Activated effector memory CD4-positive, alpha-beta T cell treated with anti-CD3 and anti-CD28 coated beads, Interleukin-2, amount 50 U/mL, for 16 hours (primary cell): Measurements from ENCODE around the gene BIK.

Source experiments
- DNase-seq: peaks from one replicate; pipeline ENCODE4 v3.0.0-alpha.2; 2020

BIK gene

DNA sequence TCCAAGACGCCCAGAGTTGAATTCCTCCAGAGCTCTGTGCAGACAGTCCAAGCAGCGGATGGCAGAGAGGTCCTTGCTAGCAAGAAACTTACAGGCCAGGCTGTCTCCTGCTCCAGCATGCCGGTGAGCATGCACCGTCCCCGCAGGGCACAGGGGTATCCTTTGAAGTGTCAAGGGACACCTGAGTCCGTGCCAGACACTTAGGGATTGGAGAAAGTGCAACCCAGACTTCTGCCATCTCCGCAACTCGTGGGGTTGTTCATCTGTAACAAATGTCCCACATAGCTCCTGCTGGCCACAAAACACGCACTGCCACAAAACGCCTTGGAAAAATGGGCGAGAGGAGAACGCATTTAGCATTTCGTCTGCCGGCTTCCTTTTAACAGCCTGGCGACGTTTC is 54.1 kb downstream of the BIK start:
- DNase-seq = no peak

DNA sequence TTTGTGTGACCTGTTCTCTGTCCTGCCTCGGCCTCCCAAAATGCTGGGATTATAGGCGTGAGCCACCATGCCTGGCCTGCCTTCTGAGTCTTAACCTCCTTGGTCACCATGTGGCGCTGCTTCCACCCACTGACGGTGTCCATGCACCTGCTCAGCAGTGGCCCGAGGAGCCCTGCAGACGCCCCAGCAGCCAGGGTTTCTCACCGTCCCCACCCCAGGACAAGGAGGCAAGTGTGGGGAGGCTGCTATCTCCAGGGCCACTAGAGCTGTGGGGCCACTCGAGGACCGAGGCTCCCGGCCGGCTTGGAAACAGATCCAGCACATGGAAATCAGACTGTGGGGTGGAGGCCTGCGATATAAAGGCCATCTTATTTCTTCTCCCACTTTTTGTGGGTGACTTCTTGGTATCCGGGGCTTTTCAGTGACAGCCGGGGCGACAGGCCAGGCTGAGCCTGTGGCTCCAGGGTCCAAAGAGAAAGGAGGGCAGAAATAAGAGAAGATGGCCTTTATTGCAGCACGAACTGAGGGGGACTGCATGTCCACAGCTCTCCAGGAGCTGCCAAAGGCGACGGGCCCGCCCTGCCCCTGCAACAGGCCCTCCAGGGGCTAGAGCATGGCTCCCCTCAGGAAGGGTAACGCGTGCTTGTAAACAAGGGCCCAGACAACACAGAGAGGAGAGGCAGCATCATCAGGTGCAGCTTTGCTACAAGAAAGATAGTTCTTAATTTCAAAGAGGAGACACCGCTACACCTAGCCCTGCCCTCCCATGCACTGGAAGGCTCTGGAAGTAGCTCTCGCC is 55.8 kb downstream of the BIK start:
- DNase-seq = no peak

DNA sequence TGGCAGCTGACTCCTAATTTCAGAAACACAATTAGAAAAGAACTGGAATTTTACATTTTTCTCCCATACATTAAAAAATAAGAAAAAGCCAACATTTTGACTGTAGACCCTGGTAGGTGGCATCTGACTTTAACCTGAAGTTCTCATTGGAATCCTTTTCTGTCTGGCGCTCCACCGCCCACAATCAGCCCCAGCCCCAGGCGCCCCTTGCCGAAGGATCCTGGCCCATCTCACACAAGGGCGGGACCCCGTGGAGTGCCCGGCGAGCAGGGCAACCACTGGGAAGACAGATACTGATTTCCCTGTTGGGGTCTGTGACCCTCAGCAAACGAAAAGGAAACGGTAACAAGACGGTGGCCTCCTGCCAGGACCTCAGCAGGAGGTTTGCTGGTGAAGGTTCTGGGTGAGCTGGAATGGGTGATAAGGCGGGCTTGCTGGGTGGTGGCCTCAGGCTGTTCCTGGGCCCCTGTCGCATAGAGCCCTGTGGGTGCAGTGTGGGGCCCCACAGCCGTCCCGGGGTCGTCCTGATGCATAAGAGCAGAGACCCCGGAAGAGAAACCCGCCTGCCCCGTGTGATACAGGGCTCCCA is 56.5 kb downstream of the BIK start:
- no peak for DNase-seq

DNA sequence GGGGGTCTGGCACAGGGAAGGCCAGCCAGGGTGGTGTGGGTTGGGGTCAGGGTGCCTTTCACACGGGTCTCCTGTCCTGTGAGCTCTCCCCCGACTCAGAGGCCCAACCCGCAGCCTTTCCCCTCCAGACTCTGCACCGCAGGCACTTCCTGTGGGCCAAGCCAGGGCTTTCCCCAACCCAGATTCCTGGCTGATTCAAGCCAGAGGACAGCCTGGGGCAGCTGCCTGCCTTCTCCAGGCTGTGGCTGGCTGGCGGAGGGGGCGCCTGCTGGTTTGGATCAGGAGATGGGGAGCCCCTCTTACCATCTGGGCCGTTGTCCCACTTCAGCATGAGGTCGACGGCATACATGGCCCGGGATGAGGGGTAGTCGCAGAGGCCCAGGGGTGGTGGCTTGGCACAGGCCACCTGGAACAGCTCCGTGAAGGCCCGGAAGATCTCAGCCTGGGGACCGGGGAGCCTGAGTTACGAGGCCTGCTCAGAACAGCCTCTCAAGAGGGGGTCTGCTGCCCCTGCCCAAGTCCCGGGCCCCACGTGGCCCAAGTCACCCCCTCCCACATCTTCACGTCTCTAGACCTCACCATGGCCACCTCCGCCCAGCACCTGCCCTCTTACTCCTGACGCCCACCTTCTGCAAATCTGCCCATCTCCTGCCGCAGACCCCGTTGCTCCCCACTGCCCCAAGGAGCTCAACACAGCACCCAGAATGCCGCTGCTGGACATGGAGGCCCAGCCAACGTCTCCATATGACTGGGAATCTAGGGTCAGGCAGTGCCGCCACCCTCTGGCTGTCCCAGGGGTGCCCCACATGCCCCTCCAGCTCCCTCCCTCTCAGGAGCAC is 58.1 kb downstream of the BIK start:
- no peak for DNase-seq

DNA sequence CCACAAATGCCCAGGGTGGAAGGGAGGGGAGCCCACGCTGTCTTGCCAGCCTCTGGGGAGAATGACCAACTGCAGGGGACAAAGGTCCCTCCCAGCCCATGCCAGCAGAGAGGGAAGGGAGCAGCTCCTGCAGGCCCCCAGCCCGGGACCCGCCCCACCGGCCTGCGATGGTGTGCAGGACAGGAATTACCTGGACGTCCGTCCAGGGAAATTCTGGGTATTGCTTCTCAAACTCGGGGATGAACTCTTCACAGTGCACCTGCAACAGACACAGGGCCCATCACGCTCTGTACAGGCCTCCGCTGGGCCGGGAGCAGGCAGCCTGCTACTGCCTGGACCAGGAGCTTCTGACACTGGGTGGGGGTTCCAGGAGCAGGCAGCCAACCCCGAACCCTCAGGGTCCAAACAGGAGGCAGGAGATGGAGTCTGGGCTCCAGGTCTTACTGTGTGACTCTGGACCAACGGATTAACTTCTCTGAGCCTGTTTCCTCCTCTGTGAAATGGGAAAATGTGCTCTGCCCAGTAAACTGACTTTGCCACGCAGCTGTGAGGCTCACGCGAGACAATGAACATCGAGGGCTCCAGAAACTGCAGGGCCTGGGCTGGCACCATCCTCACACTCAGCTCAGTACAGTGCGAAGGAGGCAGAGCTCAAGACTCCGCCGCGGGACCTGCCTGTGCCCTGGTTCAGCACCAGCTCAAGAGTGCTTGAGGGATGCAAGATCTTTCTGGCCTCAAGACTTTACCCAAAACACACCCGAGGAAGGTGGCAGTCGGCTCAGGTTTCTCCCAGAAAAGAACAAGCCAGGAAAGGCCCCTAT is 59.0 kb downstream of the BIK start:
- no peak for DNase-seq

DNA sequence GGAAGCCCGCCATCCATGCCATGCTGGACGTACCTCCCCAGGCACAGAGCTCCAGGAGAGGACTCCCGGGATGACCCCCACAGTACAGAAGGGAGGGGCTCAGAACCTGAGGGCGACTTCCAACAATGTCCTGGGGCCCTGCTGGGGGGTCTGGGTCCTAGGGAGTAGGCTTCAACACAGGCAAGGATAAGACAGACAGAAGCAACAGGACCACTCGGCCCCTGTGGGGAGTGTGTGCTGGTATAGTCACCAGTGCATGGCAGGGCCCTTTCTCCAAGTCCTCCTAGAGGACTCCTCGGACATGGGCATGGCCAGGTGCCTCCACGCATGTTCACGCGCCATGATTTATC is 59.6 kb downstream of the BIK start:
- no peak for DNase-seq

DNA sequence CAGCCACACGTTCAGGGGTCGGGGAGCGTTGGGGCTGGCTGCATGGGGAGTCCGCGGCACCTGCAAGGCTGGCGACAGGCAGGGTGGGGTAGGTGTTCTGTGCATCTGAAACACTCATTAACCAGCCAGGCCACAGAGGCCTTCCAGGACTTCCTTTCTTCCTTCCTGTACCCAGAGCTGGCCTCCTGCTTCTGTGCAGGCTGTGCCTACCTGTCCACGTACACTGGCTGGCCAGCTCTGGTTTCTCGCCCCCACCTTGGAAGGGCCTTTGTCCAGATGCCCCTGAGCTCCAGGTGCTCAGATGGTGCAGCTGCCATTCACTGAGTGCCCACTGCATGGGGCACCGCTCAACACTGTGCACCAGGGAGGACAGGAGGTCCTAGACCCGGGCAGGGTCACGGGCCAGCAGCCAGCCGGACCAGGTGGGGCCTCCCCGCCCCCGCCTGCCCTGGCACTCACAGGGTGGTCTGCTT is 60.5 kb downstream of the BIK start:
- DNase-seq = no peak

DNA sequence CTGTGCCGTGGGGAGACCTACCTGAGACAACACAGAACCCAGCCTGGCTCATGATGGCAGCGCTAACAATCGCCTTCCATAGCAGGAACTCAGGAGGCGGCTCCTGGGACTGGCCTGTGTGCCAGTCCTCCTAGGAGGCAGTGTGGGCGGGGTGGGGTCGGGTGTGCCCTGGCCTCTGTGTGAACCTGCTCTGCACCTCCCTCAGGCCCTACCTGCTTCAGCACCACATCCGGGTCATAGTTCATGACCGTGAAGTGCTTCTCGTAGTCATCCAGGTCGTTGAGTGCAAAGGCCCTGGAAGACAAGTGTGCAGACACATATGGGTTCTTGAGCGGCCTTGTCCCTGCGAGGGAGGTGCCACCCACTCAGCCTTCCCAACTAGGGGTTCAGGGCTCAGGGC is 61.1 kb downstream of the BIK start:
- no peak for DNase-seq

DNA sequence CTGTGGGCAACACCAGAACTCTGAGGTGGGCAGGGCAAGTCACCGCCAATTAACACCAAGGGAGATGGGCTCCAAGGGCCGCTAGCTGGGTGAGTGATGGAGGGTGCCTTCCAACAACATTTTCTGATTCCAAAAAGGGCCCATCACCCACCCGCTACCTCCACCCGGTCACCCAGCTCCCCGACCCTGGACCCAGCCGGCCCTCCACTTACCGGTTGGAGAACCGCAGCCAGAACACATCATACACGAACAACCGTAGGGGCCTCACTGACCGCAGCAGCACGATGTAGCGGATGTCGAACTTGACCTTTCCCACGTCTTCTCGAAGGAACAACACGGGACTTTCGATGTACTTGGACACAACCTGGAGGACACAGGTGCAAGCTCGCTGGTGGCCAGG is 61.6 kb downstream of the BIK start:
- DNase-seq = no peak

DNA sequence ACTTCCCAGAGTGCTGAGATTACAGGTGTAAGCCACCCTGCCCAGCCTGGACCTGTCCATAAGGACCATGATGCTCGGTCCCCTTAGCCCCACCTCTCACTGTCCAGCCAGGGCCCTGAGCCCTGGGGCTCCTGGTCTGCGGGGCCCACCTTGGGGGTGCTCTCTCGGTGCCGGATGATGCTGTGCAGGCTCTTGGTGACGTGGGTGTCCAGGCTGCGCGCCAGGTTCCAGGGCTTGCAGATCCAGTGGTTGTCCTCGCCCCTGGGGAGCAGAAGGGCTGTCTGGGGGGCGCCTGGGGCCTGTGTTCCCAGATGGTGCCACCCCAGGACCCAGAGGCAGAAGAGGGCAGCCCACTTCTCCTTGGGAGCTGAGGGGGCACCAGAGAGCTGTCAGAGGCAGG is 63.0 kb downstream of the BIK start:
- DNase-seq = no peak

DNA sequence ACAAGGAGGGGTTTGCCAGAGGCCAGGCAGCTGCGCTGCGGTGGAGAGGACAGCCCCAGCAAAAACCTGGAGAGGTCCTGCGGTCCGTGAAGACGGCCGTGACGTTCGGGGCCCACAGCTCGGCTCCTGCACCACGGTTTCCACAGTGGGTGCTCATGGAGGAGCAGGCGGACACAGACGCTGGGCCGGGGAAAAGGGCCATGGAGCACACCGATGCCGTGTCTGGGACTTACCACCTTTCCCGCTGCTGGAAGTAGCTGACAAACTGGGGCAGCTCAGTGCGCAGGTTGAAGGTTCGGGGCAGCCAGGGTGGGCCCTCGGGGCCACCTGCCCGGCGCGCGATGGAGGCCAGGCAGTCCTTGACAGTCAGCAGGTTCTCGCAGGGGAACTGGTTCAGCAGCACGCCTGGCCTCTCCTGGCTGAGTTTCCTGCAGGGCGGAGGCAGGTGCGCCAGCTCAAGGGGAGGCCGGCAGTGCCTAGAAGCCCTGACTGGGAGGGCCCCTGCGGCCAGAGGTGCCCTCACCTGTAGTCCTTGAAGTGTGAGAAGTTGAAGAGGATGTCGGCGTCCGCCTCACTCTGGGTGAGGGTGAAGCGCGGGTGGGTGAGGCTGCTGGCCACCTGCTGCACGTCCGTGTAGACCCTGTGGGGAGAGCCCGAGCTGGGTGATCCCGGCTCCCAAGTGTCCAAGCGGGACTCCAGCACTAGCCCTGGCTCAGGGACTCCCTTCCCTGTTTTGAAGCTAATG is 63.6 kb downstream of the BIK start:
- no peak for DNase-seq

DNA sequence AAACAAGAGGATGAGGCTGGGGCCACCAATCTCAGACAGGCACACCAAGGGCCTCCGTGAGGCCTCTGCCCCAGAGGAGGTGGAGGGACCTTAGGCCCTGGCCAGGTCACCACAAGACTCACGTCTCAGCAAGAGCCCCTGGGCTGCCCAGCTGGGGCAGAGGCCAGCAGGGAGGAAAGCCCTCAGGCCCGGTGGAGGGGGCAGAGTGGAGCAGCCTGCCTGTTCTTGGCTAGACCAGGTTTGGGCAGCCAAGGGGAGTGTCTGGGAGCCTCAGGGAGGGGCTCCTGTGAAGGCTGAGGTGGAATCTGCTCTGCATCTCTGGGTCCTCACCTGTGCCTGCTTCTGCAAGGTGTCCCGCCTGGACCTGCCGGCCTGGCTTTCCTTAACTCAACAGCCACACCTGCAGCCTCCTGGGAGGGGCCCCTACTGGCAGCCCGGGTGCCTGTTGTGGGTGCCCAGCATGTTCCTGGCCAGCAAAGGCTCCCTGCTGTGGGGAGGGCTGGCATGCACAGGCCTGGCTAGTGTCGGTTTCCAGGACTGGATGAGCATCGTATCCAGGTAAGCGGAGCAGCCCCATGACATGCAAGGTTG is 64.5 kb downstream of the BIK start:
- DNase-seq = no peak

DNA sequence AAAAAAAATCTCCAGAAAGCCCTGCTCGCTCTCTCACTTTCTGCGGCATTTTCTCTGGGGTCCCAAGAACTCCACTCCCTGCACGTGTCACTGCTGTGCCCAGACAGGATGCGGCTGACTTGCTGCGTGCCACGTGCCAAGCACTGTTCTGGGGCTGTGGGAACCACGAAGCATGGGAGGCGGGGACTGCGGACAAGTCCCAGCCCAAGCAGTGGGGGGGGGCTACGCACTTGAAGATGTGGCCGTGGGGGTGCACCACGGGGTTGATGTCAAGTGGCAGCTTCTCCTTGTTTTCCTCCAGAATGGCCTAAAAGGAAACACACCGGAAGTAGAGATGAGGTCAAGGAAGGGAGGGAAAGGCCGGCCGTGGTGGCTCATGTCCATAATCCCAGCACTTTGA is 65.5 kb downstream of the BIK start:
- no peak for DNase-seq

DNA sequence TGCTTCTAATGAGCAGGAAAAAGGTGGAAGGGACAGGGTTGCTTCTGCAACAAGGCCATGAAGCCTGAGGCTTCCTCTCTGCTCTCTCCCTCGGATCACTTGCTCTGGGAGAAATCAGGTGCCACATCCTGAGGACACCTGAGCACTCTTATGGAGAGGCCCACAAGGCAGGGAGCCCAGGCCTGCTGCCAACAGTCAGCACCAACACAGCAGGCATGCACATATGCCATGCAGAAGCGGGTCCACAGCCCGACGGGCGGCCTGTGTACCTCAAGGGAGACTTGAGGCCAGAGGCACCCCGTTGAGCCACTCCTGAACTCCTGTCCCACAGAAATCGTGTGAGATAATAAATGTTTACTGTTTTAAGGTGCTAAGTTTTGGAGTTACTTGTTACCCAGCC is 66.9 kb downstream of the BIK start:
- DNase-seq = no peak
